Memory B cell (primary cell): Measurements from ENCODE around the gene CDC20.

Experiments
- ATAC-seq: fragments of 150-1000 bp; cut with Tn5 transposase; 2 replicates; pipeline ENCODE4 v1.10.0; 2021; ENCODE audit warnings: low read depth, mild to moderate bottlenecking, moderate library complexity
- DNase-seq, 2 donors: peaks; one replicate each; pipeline ENCODE4 v3.0.0; 2022; ENCODE audit warnings: low spot score in 2 of 2
- H3K27ac Mint-ChIP-seq: one replicate; pipeline ENCODE4 v1.8.0; 2022; ENCODE audit warnings: mild to moderate bottlenecking, moderate library complexity, mixed read lengths
- H3K27me3 Mint-ChIP-seq: one replicate; pipeline ENCODE4 v1.8.0; 2022; ENCODE audit warnings: mixed read lengths
- H3K36me3 Mint-ChIP-seq: one replicate; pipeline ENCODE4 v1.8.0; 2022; ENCODE audit warnings: mild to moderate bottlenecking, mixed read lengths
- H3K4me1 Mint-ChIP-seq: one replicate; pipeline ENCODE4 v1.8.0; 2022; ENCODE audit warnings: mixed read lengths
- H3K4me3 Mint-ChIP-seq: one replicate; pipeline ENCODE4 v1.8.0; 2022; ENCODE audit warnings: mild to moderate bottlenecking, moderate library complexity, mixed read lengths
- H3K9me3 Mint-ChIP-seq: one replicate; pipeline ENCODE4 v1.8.0; 2022; ENCODE audit warnings: mixed read lengths

Gene CDC20

GRCh38 chr1:43340559-43340958, 18.2 kb upstream of the CDC20 start:
- Mint-ChIP-seq H3K36me3 (peaks cover 5% of the 10 kb centered on the region), H3K27ac (no peak overlapping the region), H3K4me1 (no peaks in the 10 kb centered on the region), H3K27me3 (peaks cover 5% of the 10 kb centered on the region), H3K4me3 (no peak overlapping the region), H3K9me3 (no peaks in the 10 kb centered on the region)
- no peak for ATAC-seq
- DNase-seq: no peak

- DNase-seq (no peak), ATAC-seq (no peak)
- Mint-ChIP-seq H3K27ac (no peak overlapping the region), H3K27me3 (peaks cover 2% of the 10 kb centered on the region), H3K9me3 (no peaks in the 10 kb centered on the region), H3K4me3 (no peak overlapping the region), H3K36me3 (peaks cover 5% of the 10 kb centered on the region), H3K4me1 (peaks cover under 1% of the 10 kb centered on the region)
These were observed 14.4 kb upstream of the CDC20 start for GRCh38 chr1:43344267-43344850.

GRCh38 chr1:43345120-43345519, 13.7 kb upstream of the CDC20 start:
- Mint-ChIP-seq H3K27ac (no peak overlapping the region), H3K27me3 (peaks cover 2% of the 10 kb centered on the region), H3K9me3 (no peaks in the 10 kb centered on the region), H3K36me3 (peaks cover 5% of the 10 kb centered on the region), H3K4me3 (no peak overlapping the region), H3K4me1 (peaks cover 7% of the 10 kb centered on the region)
- no peak for DNase-seq
- no peak for ATAC-seq

GRCh38 chr1:43346636-43347035, 12.1 kb upstream of the CDC20 start:
- peaks cover 7% of the 10 kb centered on the region for H3K4me1 Mint-ChIP-seq
- peaks cover 2% of the 10 kb centered on the region for H3K27me3 Mint-ChIP-seq
- H3K9me3 Mint-ChIP-seq: no peaks in the 10 kb centered on the region
- H3K27ac Mint-ChIP-seq: peak overlapping the region; percentile 51
- ATAC-seq (no peak), DNase-seq (no peak)
- peaks cover 3% of the 10 kb centered on the region for H3K36me3 Mint-ChIP-seq
- no peak overlapping the region for H3K4me3 Mint-ChIP-seq

GRCh38 chr1:43348343-43348808, 10.4 kb upstream of the CDC20 start:
- Mint-ChIP-seq H3K4me1 (peaks cover 7% of the 10 kb centered on the region), H3K27ac (peak overlapping the region; percentile 10), H3K9me3 (no peaks in the 10 kb centered on the region), H3K4me3 (peak overlapping the region; percentile 42), H3K27me3 (peaks cover 2% of the 10 kb centered on the region), H3K36me3 (peaks cover 3% of the 10 kb centered on the region)
- DNase-seq (no peak), ATAC-seq (no peak)

- Mint-ChIP-seq H3K27ac (peak overlapping the region; percentile 95), H3K36me3 (no peaks in the 10 kb centered on the region), H3K4me3 (peak overlapping the region; percentile 71), H3K27me3 (no peaks in the 10 kb centered on the region), H3K4me1 (peaks cover 7% of the 10 kb centered on the region), H3K9me3 (no peaks in the 10 kb centered on the region)
- DNase-seq (peak; percentile 72 to 74), ATAC-seq (peak; percentile 91)
These were observed 9.8 kb upstream of the CDC20 start for GRCh38 chr1:43348809-43349593.

- Mint-ChIP-seq H3K27me3 (no peaks in the 10 kb centered on the region), H3K9me3 (no peaks in the 10 kb centered on the region), H3K4me3 (peak overlapping the region; percentile 71), H3K36me3 (peaks cover 2% of the 10 kb centered on the region), H3K27ac (peak overlapping the region; percentile 95), H3K4me1 (peaks cover 7% of the 10 kb centered on the region)
- DNase-seq: no peak
- ATAC-seq: no peak
These were observed 9.0 kb upstream of the CDC20 start for GRCh38 chr1:43349594-43350306.

- Mint-ChIP-seq H3K4me3 (no peak overlapping the region), H3K27me3 (no peaks in the 10 kb centered on the region), H3K9me3 (no peaks in the 10 kb centered on the region), H3K36me3 (peaks cover 2% of the 10 kb centered on the region), H3K4me1 (peaks cover 7% of the 10 kb centered on the region), H3K27ac (peak overlapping the region; percentile 60)
- ATAC-seq (no peak), DNase-seq (no peak)
These were observed 7.8 kb upstream of the CDC20 start for GRCh38 chr1:43350976-43351375.

- ATAC-seq: no peak
- DNase-seq: no peak
- H3K9me3 Mint-ChIP-seq: no peaks in the 10 kb centered on the region
- H3K27ac Mint-ChIP-seq: peak overlapping the region; percentile 85
- no peak overlapping the region for H3K4me3 Mint-ChIP-seq
- H3K36me3 Mint-ChIP-seq: peaks cover 2% of the 10 kb centered on the region
- no peaks in the 10 kb centered on the region for H3K27me3 Mint-ChIP-seq
- H3K4me1 Mint-ChIP-seq: peaks cover 7% of the 10 kb centered on the region
These were observed 7.1 kb upstream of the CDC20 start for GRCh38 chr1:43351421-43352350.

- DNase-seq (no peak), ATAC-seq (no peak)
- peaks cover 2% of the 10 kb centered on the region for H3K36me3 Mint-ChIP-seq
- no peaks in the 10 kb centered on the region for H3K27me3 Mint-ChIP-seq
- no peak overlapping the region for H3K4me3 Mint-ChIP-seq
- H3K4me1 Mint-ChIP-seq: peaks cover 7% of the 10 kb centered on the region
- no peaks in the 10 kb centered on the region for H3K9me3 Mint-ChIP-seq
- H3K27ac Mint-ChIP-seq: peak overlapping the region; percentile 85
These were observed 6.5 kb upstream of the CDC20 start for GRCh38 chr1:43352351-43352705.

- peaks cover 7% of the 10 kb centered on the region for H3K4me1 Mint-ChIP-seq
- no peak overlapping the region for H3K4me3 Mint-ChIP-seq
- peaks cover 2% of the 10 kb centered on the region for H3K36me3 Mint-ChIP-seq
- DNase-seq (no peak), ATAC-seq (no peak)
- H3K27ac Mint-ChIP-seq: peak overlapping the region; percentile 85
- H3K27me3 Mint-ChIP-seq: no peaks in the 10 kb centered on the region
- no peaks in the 10 kb centered on the region for H3K9me3 Mint-ChIP-seq
These were observed 5.9 kb upstream of the CDC20 start for GRCh38 chr1:43352881-43353280.

GRCh38 chr1:43354471-43354870, 4.3 kb upstream of the CDC20 start:
- Mint-ChIP-seq H3K4me1 (peaks cover 11% of the 10 kb centered on the region), H3K36me3 (peaks cover 2% of the 10 kb centered on the region), H3K4me3 (no peak overlapping the region), H3K9me3 (no peaks in the 10 kb centered on the region), H3K27me3 (no peaks in the 10 kb centered on the region), H3K27ac (no peak overlapping the region)
- DNase-seq: no peak
- no peak for ATAC-seq

GRCh38 chr1:43354936-43355335, 3.8 kb upstream of the CDC20 start:
- Mint-ChIP-seq H3K4me1 (peaks cover 9% of the 10 kb centered on the region), H3K4me3 (no peak overlapping the region), H3K9me3 (no peaks in the 10 kb centered on the region), H3K27me3 (no peaks in the 10 kb centered on the region), H3K27ac (no peak overlapping the region), H3K36me3 (peaks cover 2% of the 10 kb centered on the region)
- DNase-seq (no peak), ATAC-seq (no peak)
